Osteocyte (in vitro differentiated cells): ENCODE measurements around the gene ADGRB2. TPM values are rescaled to one million over a fixed set of nuclear protein-coding genes. Genes with fewer than 3 reads are reported as not detected.

ENCODE experiments used
- DNase-seq: peaks from one replicate; pipeline ENCODE4 v3.0.0; 2021; ENCODE audit warnings: mixed read lengths; ENCODE audit not compliant: unreplicated experiment; ENCODE audit errors: extremely low spot score
- H3K27ac Mint-ChIP-seq: one replicate; pipeline ENCODE4 v1.8.0; 2021; ENCODE audit warnings: mild to moderate bottlenecking, mixed read lengths; ENCODE audit not compliant: unreplicated experiment
- H3K27me3 Mint-ChIP-seq: one replicate; pipeline ENCODE4 v1.8.0; 2021; ENCODE audit warnings: mixed read lengths; ENCODE audit not compliant: unreplicated experiment
- H3K36me3 Mint-ChIP-seq: one replicate; pipeline ENCODE4 v1.8.0; 2021; ENCODE audit warnings: mixed read lengths; ENCODE audit not compliant: unreplicated experiment
- H3K4me1 Mint-ChIP-seq: one replicate; pipeline ENCODE4 v1.8.0; 2021; ENCODE audit warnings: mixed read lengths; ENCODE audit not compliant: unreplicated experiment
- H3K4me3 Mint-ChIP-seq: one replicate; pipeline ENCODE4 v1.8.0; 2021; ENCODE audit warnings: mild to moderate bottlenecking, moderate library complexity, mixed read lengths; ENCODE audit not compliant: unreplicated experiment
- H3K9me3 Mint-ChIP-seq: one replicate; pipeline ENCODE4 v1.8.0; 2021; ENCODE audit warnings: mixed read lengths; ENCODE audit not compliant: unreplicated experiment
- CTCF ChIP-seq: fragments of 200-600 bp; sonication (generic); IDR thresholded peaks from 2 replicates; pipeline ENCODE4 v1.5.0; 2021; ENCODE audit warnings: antibody characterized with exemption, mild to moderate bottlenecking, moderate library complexity
- total RNA-seq: library from RNA; stranded (reverse); gene quantifications from 2 replicates; pipeline ENCODE4 v1.2.1, GENCODE V29; 2021

The ADGRB2 gene
- total RNA-seq, 1 donor from 2014 or later, result 8.2 TPM

- no peak for TF ChIP-seq CTCF
- Mint-ChIP-seq H3K27ac (peak overlapping the region; percentile 23), H3K4me1 (peaks cover 34% of the 10 kb centered on the region), H3K36me3 (peaks cover 7% of the 10 kb centered on the region), H3K9me3 (no peaks in the 10 kb centered on the region), H3K4me3 (no peak overlapping the region), H3K27me3 (no peaks in the 10 kb centered on the region)
- no peak for DNase-seq
These were observed 74.3 kb downstream of the ADGRB2 start for GRCh38 chr1:31689854-31690253.

- Mint-ChIP-seq H3K4me3 (no peak overlapping the region), H3K27me3 (no peaks in the 10 kb centered on the region), H3K9me3 (no peaks in the 10 kb centered on the region), H3K36me3 (peaks cover 7% of the 10 kb centered on the region), H3K4me1 (peaks cover 31% of the 10 kb centered on the region), H3K27ac (peak overlapping the region; percentile 23)
- TF ChIP-seq CTCF, result no peak
- no peak for DNase-seq
These were observed 74.8 kb downstream of the ADGRB2 start for GRCh38 chr1:31689379-31689778.

GRCh38 chr1:31688233-31688918 lies 75.8 kb downstream of the ADGRB2 start:
- DNase-seq, result no peak
- H3K27ac Mint-ChIP-seq, result peak overlapping the region; percentile 40

GRCh38 chr1:31687601-31688000 lies 76.5 kb downstream of the ADGRB2 start:
- Mint-ChIP-seq H3K36me3 (peaks cover 9% of the 10 kb centered on the region), H3K9me3 (no peaks in the 10 kb centered on the region), H3K27ac (no peak overlapping the region), H3K4me1 (peaks cover 29% of the 10 kb centered on the region), H3K27me3 (no peaks in the 10 kb centered on the region), H3K4me3 (no peak overlapping the region)
- no peak for TF ChIP-seq CTCF
- DNase-seq, result no peak

More at GRCh38 chr1:31688233-31688918, 75.8 kb downstream of the ADGRB2 start:
- Mint-ChIP-seq H3K4me3 (no peak overlapping the region), H3K36me3 (peaks cover 7% of the 10 kb centered on the region), H3K4me1 (peaks cover 29% of the 10 kb centered on the region), H3K27me3 (no peaks in the 10 kb centered on the region), H3K9me3 (no peaks in the 10 kb centered on the region)
- no peak for TF ChIP-seq CTCF

GRCh38 chr1:31685795-31686194 lies 78.3 kb downstream of the ADGRB2 start:
- DNase-seq, result no peak
- no peaks in the 10 kb centered on the region for H3K27me3 Mint-ChIP-seq
- TF ChIP-seq CTCF, result no peak
- no peak overlapping the region for H3K4me3 Mint-ChIP-seq
- H3K27ac Mint-ChIP-seq, result no peak overlapping the region
- H3K9me3 Mint-ChIP-seq, result no peaks in the 10 kb centered on the region
- H3K4me1 Mint-ChIP-seq, result peaks cover 23% of the 10 kb centered on the region
- H3K36me3 Mint-ChIP-seq, result peaks cover 12% of the 10 kb centered on the region
